ENCODE data around the gene MACIR. TPM values are rescaled to one million over a fixed set of nuclear protein-coding genes. Genes with fewer than 3 reads are reported as not detected.

Gene MACIR
- total RNA-seq, 1 donor from 2014 or later = 4.7 TPM

DNA sequence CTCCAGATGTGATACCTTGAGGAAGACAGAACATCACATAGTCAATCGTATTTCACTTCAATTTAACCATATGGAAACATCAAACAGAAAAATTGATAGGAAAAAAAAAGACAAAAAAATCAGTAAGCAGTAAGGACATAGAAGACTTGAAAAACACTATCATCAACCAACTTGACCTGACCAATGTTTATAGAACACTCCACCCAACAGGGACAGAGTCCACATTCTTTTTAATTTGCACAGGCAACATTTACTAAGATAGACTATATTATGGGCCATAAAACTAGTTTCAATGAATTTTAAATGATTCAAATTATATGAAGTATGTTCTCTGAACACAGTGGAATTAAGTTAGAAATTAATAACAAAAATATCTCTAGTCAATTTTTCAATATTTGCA is 20.8 kb upstream of the MACIR start:
- intact Hi-C loops (cut with micrococcal nuclease) = no loop called here
- no peak for ATAC-seq
- DNase-seq = no peak

DNA sequence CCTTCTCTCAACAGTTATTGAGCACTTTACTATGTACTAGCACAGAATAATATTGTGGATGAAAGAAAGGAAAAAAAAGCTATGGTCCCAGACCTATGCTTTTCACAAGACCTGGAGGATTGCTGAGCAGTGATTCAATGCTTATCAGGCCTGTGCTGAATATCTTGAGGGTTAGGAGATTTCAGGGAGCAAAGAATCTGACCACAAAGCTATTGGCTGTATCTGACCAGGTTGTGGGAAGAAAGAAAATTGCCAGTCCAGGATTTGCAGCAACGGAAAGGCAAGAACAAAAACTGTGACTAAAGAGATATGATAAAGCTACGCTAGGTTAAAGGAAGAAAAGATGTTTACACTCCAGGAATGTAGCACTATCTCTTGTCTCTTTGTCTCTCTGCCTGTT is 14.9 kb upstream of the MACIR start:
- intact Hi-C loops (cut with micrococcal nuclease) = no loop called here
- no peak for DNase-seq
- ATAC-seq = no peak

DNA sequence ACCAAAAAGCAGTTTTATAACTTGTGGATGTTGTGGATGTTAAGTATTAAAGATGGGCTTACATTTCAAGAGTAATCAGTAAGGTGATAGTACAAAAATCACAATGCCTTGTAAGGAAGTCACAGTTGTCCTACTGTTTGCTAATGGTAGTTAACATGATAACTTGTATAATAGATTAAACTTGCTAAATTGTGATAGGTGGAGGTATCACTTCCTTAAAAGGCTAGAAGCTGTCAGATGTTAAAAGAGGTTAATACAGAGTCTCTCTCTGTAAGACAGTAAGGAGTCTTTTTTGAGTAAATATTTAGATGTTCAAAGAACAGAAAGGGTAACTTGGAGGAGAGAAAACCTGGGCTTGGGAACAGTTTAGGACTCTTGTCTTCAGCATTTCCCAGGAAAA is 14.2 kb upstream of the MACIR start:
- DNase-seq (no peak), ATAC-seq (no peak)
- intact Hi-C loops (cut with micrococcal nuclease) = no loop called here

DNA sequence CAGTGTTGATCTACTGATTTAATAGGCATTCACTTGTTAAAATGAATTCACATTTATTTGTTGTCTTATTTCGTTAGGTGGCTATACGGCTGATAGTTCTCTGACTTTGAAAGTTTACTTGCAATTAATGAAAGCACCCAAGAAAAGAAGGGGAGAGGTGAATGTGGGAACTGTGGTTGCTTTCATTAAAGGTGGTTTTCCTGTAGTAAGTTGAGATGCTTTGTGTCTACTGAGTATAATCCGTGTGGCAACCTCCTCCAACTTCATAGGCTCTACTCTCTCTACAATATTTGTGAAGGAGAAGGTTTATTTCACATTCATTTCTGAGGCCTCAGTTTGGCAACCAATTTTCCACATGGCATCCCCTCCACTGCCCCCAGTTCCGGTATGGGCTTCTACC is 12.8 kb upstream of the MACIR start:
- DNase-seq (no peak), ATAC-seq (no peak)

DNA sequence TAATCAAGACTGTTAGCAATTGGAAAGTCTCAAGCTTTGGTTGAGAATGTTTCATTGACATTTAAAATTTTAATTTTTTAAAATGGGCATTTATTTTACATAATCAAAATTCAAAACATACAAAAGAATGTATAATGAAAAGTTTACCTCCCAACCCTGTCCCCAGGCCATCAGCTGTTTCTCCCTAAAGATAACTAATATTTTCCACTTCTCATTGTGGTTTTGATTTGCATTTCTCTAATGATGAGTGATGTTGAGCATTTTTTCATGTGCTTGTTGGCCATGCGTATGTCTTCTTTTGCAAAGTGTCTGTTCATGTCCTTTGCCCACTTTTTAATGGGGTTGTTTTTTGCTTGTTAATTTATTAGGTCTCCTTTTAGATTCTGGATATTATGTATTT is 11.4 kb upstream of the MACIR start:
- ATAC-seq (no peak), DNase-seq (no peak)
- intact Hi-C loops (cut with micrococcal nuclease) = no loop called here

More for the DNA sequence above, 12.8 kb upstream of the MACIR start:
- intact Hi-C loops (cut with micrococcal nuclease) = no loop called here

DNA sequence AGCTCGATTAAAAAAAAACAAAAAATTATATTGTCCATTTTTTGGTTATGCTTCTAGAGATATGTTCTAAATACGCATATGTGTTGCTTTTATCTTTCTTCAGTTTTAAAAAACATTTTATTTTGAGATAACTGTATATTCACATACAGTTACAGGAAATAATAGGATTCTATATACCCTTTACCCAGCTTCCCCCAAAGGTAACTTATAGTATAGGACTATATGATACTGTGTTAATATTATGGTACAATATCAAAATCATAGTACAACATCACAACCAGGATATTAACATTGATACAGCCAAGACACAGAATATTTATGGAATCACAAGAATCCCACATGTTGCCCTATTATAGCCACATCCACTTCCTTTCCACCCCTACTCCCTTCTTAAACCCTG is 9.5 kb upstream of the MACIR start:
- intact Hi-C loops (cut with micrococcal nuclease) = no loop called here
- DNase-seq = no peak
- ATAC-seq = no peak

DNA sequence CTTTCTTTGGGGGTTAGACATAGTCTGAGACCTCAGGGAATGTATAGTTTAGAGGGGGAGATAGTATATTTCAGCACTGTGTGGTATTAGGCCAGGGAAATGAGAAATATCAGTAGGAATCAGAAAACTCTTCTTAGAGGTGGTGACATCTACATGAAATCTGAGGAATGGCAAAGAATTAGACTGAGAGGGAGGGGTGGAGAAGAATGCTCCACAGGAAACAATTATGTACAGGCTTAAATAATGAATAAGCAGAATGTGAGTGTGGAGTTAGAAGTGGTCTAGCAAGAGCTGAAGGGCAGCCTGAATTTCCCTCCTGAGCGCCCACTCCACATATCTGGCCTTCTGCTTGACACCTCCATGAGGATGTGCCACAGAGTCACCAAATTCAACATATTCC is 3.6 kb upstream of the MACIR start:
- ATAC-seq = no peak
- no peak for DNase-seq
- intact Hi-C loops (cut with micrococcal nuclease) = no loop called here

DNA sequence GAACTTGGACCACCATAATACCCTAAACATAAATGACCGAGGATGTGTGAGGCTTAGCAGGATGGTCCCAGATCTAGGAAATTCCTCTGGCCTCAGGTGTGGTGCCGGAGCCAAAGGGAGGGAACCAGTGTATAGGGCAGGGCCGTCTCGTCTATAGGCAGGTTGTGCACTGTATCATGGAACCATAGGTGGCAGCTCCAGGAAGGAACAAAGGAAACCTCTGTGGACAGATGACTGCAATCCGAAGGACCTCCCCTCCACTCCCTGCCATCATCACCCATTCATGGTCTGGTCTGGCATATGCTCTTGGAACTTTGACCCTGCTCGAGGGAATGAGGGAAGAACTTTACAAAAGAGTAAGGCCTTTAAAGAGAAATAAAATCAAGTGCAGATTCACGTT is 2.9 kb upstream of the MACIR start:
- no peak for DNase-seq
- intact Hi-C loops (cut with micrococcal nuclease) = no loop called here
- no peak for ATAC-seq

DNA sequence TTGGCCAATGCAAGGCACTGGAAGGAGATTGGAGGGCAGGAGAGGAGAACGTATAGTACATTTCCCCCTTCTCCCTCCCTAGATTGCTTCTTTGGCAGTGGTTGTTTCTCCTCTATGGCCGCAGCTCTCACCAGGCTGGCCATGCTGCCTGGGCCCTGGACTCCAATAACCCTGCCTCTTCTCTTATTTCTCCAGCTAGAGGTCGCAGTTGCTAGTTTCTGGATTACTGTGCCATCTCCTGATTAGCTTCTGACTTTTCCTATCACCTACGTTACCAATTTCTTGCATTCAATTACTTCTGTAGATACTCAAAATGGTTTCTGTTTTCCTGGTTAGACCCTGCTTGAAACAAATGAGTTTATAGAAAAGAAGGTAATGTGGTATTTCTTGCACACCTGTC is 2.4 kb upstream of the MACIR start:
- ATAC-seq = no peak
- no peak for DNase-seq
- intact Hi-C loops (cut with micrococcal nuclease) = no loop called here

DNA sequence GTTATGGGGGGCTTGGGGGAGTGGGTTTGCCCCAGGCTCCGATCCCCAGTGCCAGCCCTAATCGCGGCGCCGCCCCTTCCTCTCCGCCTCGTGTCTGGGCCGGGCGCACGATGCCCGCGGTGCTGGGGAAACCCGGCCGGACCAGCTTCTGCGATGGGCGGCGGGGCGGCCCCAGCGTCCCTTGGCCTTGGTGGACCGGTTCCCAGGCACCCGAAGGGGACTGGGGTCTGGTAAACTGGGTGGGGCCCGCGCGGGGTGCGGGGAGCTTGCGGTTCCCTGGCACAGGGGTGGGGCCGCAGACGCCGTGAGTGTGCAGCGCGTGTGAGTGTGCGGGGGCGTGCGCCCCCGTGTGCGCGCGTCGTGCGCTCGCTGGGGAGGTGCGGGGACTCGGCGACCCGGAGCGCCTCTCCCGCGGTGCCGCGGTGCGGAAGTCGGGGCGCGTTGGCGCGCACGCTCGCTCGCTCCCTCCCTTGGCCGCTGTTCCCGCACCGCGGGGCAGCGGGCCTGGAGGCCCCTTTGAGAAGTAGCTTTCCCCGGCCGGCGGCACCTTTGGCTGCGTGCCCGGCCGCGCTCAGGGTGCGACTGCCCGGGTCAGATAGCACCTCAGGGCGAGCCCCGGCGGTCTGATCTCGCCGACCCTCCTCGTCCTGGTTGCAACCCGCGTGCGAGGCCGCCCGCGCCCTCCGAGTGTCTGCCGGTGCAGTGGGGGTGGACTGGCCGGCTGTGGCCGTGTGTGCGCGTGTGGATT is 568 bp downstream of the MACIR start:
- ATAC-seq (peak; percentile 67), DNase-seq (peak; percentile 75)
- intact Hi-C loops (cut with micrococcal nuclease) = no loop called here

DNA sequence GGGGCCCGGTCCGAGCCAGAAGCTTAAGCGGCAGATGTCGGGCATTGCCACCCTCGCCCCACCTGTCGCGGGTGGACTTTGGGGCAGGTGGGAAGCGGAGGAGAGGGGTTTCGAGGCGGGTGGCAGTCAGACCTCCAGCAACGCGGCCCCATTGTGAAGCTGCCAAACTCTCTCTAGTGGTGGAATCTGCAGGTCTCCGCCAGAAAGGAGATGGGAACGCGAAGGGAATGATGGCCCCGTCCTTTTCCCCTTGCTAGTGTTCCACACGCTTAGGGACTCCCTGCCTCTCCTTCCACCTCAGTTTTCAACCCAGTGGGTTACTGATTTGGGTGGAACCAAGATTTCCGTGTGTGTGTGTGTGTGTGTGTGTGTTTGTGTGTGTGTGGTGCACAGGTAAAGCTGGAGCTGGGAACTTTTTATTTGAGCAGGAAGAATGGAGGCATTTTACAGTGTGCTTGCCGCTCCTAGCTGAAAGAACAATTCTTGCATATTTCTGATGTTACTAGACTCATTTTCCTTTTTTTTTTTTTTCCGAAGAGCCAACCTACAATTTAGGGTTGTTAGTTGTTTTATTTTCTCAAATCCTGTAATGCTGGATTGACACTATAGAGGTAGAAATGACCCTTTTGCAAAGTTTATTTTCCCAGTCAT is 1.3 kb downstream of the MACIR start:
- ATAC-seq (peak; percentile 11), DNase-seq (no peak)
- intact Hi-C loops (cut with micrococcal nuclease) = no loop called here

DNA sequence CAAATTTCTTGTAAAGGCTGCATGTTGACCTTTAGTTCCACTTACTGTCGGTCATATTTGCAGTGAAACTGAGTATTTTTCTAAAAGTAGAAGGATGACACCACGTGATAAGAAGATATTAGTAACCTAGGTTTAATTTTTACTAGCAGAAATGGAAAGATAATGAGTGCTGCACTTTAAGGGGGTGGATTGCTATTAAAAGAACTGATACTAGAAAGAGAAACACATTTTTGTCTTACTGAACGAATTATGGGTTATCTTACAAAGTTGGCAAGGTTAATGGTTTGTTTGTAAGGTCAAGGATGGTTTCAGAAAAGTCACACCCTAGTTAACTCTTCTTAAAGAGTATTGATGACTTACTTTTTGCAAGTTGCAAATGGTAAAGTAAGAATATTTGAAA is 2.4 kb downstream of the MACIR start:
- intact Hi-C loops (cut with micrococcal nuclease) = no loop called here
- ATAC-seq (no peak), DNase-seq (no peak)

DNA sequence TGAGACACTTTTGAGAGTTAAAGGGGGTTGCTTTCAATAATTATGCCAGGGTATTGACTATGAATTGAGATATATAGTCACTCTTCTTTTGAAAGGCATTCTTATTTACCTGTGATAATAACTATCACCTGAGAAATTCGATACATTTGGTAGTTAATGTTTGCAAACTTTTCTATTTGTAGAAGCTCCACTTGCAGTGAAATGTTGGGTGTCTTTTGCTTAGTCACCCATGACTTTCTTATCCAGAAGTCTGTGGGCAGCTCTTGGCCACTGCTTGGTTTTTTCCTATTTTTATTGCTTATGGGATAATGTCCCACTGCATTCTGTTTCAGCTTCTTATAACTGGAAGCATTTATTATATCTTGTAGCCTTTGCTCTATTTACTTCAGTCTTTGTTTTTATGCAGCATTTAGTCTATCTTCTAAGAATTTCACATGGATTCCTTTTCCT is 3.9 kb downstream of the MACIR start:
- intact Hi-C loops (cut with micrococcal nuclease) = no loop called here
- ATAC-seq (no peak), DNase-seq (no peak)

DNA sequence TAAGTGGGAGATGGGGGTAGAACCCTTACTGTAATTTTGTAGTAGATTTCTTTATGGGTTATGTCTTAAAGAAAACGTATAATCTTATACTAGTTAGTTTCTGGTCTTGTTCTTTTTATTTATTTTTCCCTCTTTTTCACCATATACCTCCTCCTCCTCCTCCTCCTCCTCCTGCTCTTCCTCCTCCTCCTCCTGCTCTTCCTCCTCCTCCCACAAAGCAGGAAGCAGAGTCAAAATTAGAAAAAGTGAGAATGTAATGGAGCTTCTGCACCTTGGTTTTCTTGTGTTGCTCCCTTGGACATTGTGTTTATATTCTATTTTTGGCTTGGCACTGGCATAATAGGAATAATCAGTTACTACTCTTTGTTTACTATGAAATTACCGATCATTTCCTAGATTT is 4.5 kb downstream of the MACIR start:
- ATAC-seq = no peak
- intact Hi-C loops (cut with micrococcal nuclease) = no loop called here
- no peak for DNase-seq

DNA sequence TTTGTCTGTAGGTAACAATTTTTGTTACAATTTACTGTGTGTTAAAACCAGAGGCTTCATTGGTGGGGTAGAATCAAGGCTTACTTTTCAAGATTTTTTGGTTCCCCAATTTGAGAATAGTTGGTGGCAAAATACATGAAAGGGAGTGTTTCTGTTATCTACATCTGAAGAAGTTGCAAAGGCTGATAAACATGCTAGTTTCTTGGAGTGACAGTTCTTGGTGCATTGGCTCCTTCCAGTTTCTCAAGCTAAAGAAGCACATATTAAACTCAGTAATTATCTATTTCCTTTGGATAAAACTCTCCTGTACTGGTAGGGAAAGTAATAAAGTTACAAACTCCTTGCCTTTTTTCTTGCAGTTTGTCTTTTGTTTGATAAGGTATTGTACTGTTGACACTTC is 5.9 kb downstream of the MACIR start:
- DNase-seq = no peak
- no peak for ATAC-seq
- intact Hi-C loops (cut with micrococcal nuclease) = no loop called here

DNA sequence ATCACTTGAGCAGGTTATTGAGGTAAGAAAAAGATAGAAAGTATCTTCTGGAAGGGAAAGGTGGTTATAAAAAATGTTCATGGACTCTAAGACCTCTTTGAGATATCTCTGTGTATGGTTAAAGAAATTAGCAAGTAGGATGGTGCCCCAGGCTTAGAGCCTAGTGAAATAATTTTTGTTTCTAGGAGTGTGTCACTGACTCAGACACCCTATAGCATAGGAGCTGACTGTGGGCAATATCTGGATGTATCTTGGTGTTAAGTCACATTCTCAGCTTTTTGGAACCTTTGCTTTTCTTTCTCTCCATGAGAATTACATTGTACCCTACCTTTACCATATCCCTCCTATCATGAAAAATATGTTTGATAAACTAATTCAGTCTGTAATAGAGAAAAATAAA is 12.0 kb downstream of the MACIR start:
- no peak for ATAC-seq
- intact Hi-C loops (cut with micrococcal nuclease) = no loop called here
- no peak for DNase-seq

DNA sequence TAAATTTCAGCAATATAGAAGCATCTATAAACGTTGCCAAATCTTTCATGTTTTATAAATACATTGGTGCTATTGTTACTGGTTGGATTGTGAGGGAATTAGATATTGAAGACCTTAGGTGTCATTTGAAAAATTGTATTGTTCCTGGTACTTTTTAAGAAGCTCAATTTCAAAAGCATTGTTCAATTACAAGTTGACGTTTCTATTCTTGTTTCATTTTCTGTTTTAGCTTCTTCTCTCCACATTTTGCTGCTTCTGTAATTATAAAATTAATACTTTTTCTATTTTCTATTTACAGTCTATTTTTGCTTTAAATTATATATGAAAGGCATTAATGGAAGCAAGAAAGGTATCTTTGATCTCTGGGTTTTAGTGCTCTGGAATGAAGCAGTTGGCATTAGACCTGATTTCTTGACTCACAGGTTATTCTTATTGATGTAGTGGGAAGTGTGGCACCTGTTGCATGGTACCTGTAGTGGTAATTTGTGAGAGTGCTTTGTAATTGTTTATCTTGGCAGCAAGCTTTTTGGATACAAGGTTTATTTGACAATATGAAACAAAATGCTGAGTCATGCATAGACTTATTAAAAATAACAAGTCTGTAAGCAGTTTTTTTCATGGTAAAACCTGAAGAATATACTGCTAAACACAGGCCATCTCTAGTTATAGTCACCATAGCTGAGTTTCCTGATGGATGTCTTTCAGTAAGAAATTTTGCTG is 13.2 kb downstream of the MACIR start:
- no peak for ATAC-seq
- intact Hi-C loops (cut with micrococcal nuclease) = no loop called here
- DNase-seq = no peak

DNA sequence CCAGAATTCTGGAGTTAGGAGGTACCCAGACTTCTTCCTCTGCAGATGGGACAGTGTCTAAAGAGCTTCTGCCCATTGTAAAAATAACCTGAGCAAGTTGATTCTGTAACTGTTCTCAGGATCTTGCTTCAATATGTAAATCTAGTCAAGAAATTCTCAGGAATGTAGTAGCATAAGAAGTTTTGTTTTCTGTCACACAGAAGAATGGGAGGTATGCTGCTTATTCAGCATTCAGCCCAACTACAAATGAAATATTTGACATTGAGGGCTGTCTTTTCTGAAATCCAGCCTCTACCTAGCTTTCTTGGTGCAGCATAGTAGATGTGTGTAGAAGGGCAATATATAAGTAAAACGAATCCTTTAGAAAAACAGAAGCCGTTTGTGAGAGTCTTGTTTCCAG is 13.8 kb downstream of the MACIR start:
- DNase-seq (no peak), ATAC-seq (no peak)
- intact Hi-C loops (cut with micrococcal nuclease) = no loop called here

DNA sequence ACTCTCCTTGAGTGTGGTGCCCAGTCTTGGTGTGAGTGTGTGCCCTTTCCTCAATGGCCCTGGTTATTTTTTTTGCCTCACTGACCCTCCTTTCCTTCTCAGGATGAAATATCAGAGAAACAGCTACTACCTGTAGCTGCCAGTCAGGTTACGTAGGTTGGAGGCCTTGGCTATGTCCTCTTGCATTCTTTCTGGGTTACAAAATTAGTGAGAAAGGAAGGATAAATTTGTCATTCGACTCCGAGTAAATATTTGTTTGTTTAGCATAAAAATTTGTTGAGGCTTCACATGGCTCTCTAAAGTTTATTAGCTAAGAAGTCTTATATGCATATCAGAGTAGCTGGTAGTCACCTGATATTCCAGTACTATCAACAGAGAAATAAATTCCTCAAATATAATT is 15.4 kb downstream of the MACIR start:
- DNase-seq (no peak), ATAC-seq (no peak)
- intact Hi-C loops (cut with micrococcal nuclease) = no loop called here

DNA sequence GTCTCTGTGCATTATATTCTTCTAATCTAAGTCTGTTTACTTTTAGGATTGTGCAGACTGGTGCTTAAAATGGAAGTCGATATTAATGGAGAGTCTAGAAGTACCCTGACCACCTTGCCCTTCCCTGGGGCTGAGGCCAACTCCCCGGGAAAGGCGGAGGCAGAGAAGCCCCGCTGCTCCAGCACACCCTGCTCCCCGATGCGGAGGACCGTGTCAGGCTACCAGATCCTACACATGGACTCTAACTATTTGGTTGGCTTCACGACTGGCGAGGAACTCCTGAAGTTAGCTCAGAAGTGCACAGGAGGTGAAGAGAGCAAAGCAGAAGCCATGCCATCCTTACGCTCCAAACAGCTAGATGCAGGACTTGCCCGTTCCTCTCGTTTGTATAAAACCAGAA is 17.3 kb downstream of the MACIR start:
- intact Hi-C loops (cut with micrococcal nuclease) = no loop called here
- ATAC-seq (no peak), DNase-seq (no peak)

DNA sequence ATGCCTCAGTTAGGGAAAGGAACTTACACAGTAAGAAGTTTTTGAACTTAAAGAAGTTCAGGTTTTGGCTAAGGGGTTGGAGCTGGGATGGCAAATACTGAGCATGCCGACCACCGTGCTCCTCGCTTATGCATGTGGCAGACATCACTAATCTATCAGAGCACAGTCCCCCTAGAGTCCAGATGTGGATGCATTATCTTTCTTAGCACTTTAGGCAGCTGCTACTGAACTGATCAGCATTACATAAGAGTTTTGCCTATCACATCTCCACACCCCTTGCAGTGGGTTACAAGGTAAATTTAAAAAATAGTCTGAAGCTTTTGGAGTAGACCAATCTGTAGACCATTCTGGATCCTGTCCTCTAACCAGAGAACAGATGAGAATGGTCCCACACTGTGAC is 22.4 kb downstream of the MACIR start:
- DNase-seq = no peak
- no peak for ATAC-seq
- intact Hi-C loops (cut with micrococcal nuclease) = no loop called here
